NCI-H1930 (cell line): ENCODE results near the gene SGMS1.

Experiments
- DNase-seq, 2 experiments: peaks; one replicate each; lab custom pipeline; 2025; lab: John Stamatoyannopoulos, UW

SGMS1 gene

DNA sequence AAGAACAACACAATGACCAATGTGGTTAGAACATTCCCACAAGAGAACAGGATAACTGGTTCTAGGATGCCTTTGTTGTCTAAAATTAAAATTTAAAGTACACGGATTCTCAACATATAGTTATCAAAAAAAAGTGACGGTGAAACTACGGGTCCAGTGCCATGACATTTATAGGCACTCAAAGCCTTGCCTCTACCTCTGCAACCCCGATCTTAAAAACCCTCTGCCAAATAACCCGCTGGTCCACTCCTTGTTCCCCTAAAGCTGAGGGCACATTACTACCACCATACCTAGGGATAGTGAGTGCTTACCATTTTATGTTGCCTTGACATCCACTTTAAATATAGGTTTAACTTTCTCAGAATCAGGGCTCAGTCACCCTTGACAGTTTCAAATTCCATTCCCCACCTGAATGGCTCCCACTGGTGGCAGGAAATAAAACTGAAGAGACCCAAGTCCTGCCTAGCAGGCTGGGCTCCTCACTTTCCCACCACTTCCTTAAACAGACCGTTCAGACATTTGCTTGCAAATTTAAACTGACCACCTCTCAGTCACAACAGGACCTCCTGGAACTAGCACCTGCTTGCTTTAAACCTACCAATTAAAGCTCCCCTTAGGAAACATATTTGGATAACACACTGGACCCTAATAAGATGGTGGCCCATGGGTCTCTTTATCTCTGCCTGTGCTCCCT lies 202.6 kb downstream of the SGMS1 start:
- DNase-seq, result no peak

DNA sequence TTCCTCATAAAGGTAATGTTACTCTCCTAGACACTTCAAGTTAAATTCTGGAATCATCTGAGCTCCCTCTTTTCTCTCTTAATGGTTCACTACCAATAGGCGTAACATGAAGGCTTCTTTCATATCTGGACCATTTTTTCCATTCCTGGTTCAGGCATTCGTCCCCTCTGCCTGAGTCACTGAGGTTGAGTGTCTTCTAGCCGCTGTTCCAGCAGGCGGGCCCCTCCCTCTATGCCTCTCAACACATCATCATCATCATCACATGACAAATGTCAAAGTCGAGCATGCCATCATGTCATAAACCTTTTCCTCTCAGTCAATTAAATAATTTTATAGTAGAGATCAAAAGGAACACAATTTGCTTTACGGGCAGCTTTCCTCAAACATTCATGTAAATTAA lies 203.6 kb downstream of the SGMS1 start:
- DNase-seq, result no peak

DNA sequence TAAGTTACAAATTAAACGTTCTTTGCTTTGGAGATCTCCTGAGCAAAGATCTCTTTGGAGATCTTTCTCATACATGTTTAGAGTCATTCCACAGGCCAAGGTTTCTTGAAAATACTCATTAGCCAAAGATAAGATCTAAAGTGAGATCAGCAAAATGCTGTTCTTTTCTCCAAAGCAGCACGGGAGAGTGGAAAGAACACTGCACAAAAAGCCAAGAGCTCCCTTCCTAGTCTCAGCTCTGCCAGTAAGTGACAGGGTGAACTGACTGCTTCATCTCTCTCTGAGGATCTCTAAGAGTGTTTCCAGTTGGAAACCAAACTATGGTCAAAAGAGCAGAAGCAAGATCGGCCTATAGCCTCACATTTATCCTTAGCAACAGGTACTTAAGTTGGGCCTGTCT lies 204.0 kb downstream of the SGMS1 start:
- DNase-seq, result no peak

- no peak for DNase-seq
Observed at GRCh38 chr10:50419091-50419490, 204.7 kb downstream of the SGMS1 start.

- DNase-seq, result no peak
Observed at GRCh38 chr10:50417886-50418830, 205.6 kb downstream of the SGMS1 start.

- DNase-seq, result no peak
Observed at GRCh38 chr10:50417486-50417885, 206.3 kb downstream of the SGMS1 start.

GRCh38 chr10:50416881-50417280 lies 206.9 kb downstream of the SGMS1 start:
- DNase-seq, result no peak

- no peak for DNase-seq
Observed at GRCh38 chr10:50416181-50416824, 207.5 kb downstream of the SGMS1 start.

DNA sequence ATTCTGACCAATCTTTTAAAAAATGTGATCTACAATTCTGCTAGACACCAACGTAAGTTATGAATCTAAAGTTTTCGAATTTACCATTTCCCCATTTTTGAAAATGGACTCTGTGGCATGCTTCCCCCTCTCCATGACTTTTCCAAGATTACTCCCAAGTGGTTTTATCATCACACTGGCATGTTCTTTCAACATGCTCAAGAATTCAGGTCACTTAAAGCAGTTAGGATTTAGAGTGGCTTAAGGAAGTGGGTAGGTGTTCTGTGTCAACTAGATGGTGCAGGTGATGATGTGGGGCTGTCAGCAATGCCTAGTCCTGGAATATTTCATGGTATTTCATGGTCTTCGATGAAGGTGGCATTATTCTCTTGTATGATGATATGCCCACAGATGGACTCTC lies 208.5 kb downstream of the SGMS1 start:
- no peak for DNase-seq

DNA sequence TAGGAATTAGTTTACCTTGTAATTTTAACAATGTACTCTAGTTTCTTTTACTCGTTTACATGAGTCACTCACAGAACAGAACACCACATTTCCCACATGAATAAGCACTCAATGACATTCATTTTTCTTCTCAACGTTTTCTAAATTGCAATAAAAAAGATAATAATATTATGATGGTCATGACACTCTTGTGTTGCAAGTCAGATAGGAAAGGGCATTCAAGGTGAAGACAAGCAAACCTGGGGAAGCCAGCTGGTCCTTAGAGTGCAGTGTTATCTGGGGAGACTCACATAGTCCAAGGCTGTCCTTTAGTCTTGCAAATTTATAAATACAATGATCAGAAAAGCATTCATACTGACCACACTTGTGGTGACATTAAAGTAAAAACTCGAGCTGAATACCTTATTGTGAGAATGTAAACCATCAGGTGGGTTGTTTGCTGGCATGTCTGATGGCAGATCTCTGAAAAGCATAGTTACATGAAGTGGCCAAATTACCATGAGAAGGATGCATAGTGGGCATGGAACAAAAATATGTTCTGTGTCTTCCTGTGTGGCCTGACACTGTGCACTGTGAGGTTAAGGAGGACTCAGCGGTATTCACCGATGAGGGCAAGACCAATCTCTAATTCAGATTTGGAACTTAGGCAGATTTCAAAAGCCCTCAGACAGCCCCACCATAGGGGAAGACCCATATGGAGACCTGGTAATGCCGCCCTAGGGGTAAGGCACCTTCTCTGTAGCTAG lies 213.5 kb downstream of the SGMS1 start:
- DNase-seq, result no peak

- no peak for DNase-seq
Observed at GRCh38 chr10:50407076-50407801, 216.5 kb downstream of the SGMS1 start.

DNA sequence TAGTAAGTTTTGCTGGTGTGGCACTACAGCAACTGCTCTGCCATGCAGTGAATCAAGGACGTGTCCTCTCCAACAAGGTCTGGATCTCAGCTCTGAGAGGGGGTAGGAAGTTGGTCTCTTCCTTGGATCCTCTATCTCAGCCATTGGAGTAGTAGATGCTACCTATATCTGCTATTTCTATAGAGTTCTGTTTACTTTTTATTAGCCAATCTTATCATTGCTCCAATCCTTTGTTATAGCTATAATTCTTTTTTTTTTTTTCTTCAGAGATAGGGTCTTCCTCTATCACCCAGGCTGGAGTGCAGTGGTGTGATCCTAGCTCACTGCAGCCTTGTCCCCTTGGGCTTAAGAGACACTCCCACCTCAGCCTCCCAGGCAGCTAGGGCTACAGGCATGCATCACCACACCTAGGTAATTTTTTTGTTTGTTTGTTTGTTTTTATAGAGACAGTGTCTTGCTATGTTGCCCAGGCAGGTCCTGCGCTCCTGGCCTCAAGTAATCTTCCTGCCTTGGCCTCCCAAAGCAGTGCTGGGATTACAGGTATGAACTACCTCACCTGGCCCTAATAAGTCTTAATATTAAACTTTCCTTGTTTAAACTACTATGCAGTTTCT lies 217.2 kb downstream of the SGMS1 start:
- DNase-seq, result no peak

- no peak for DNase-seq
Observed at GRCh38 chr10:50405723-50406122, 218.0 kb downstream of the SGMS1 start.

GRCh38 chr10:50404021-50404773 lies 219.6 kb downstream of the SGMS1 start:
- DNase-seq, result no peak

GRCh38 chr10:50403074-50403473 lies 220.7 kb downstream of the SGMS1 start:
- DNase-seq, result no peak

DNA sequence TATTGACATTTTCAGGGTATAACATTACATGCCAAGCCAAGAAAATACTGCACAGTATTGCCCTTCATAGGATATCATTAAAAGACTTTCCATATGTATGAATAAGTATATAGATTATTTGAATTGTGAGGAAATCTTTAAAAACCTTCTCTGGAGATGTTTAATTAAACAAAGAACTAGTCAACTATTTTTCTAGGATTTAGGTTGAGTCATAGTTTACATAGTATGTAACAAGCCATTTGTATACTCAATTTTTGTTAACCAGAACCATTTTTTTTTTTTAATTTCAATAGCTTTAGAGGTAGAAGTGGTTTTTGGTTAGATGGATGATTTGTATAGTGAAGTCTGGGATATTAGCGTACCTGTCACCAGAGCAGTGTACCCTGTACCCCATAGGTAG lies 221.3 kb downstream of the SGMS1 start:
- no peak for DNase-seq

DNA sequence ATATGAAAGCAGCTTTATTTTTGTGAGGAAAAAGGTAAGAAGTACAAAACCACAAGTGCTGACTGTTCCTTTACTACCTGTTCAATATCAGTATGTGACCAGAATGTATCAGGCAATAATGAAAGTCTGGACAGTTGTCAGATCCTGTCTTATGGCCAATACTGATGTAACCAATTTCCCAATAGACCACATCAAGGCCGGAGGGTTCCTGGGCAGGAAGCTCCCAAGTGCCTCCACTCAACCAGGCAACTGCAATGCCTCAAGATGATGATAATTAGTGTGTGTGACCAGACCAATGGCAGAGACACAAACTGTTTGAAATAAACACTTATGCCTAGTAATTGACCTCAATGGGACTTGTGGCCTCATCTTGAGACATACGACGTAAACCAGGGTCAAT lies 223.1 kb downstream of the SGMS1 start:
- no peak for DNase-seq

- DNase-seq, result no peak
Observed at GRCh38 chr10:50398823-50399222, 224.9 kb downstream of the SGMS1 start.

GRCh38 chr10:50398381-50398780 lies 225.4 kb downstream of the SGMS1 start:
- no peak for DNase-seq
